ENCODE data around the gene CLPTM1L. TPM values are rescaled to one million over a fixed set of nuclear protein-coding genes. Genes with fewer than 3 reads are reported as not detected.
A peak's percentile ranks its signal among the peaks of the same experiment; 100 is the strongest.

CLPTM1L gene
- polyA plus RNA-seq, 1 experiment: 145 TPM

DNA sequence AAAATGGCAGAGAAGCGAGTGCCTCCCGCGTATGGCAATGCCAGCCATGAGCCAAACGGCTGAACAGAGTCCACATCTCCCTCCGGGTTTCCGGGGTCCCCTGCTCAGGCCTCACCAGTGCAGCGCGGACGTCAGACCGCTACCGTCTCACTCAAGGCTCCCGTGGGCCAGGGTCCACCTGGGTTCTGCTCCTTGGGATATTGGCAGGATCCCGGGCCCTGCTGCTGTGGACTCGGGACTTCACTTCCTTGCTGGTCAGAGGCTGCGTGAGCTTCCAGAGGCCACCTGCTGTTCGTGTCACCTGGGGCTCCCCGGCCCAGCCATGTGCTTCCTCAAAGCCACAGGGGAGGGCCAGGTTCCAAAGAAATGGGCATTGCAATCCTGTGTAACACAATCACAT lies 38.4 kb upstream of the CLPTM1L start:
- ChIA-PET POLR2A (no interaction called here), CTCF (no interaction called here)
- H3K36me3 ChIP-seq (ENCODE audit: control insufficient read depth, insufficient read depth, low read length): no peaks in the 10 kb centered on the region
- TF ChIP-seq, protein P1, sequence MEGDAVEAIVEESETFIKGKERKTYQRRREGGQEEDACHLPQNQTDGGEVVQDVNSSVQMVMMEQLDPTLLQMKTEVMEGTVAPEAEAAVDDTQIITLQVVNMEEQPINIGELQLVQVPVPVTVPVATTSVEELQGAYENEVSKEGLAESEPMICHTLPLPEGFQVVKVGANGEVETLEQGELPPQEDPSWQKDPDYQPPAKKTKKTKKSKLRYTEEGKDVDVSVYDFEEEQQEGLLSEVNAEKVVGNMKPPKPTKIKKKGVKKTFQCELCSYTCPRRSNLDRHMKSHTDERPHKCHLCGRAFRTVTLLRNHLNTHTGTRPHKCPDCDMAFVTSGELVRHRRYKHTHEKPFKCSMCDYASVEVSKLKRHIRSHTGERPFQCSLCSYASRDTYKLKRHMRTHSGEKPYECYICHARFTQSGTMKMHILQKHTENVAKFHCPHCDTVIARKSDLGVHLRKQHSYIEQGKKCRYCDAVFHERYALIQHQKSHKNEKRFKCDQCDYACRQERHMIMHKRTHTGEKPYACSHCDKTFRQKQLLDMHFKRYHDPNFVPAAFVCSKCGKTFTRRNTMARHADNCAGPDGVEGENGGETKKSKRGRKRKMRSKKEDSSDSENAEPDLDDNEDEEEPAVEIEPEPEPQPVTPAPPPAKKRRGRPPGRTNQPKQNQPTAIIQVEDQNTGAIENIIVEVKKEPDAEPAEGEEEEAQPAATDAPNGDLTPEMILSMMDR (IDR thresholded peaks at IDR 0.05; ENCODE audit: insufficient read depth, low read depth, low read length): no peak
- H3K4me3 ChIP-seq (ENCODE audit: low read depth, low read length): no peak overlapping the region
- H3K27me3 ChIP-seq (ENCODE audit: control insufficient read depth, insufficient read depth, low read length): peaks cover 15% of the 10 kb centered on the region
- DNase-seq (ENCODE audit: low read depth): no peak

- CTCF ChIA-PET: no interaction called here
- DNase-seq (ENCODE audit: low read depth): no peak
- POLR2A ChIA-PET: no interaction called here
Measured at GRCh38 chr5:1382248-1382700, 37.4 kb upstream of the CLPTM1L start.

GRCh38 chr5:1381370-1382247 lies 36.7 kb upstream of the CLPTM1L start:
- Histone ChIP-seq H3K36me3 (ENCODE audit: control insufficient read depth, insufficient read depth, low read length) (no peaks in the 10 kb centered on the region), H3K4me3 (ENCODE audit: low read depth, low read length) (no peak overlapping the region), H3K27me3 (ENCODE audit: control insufficient read depth, insufficient read depth, low read length) (peaks cover 5% of the 10 kb centered on the region)
- DNase-seq (ENCODE audit: low read depth): no peak
- POLR2A ChIA-PET: no interaction called here
- CTCF ChIA-PET: interaction anchor here (1.1 to 4.1 kb wide), 2 partner anchors 262 to 272 kb away, joined by 3 to 32 read pairs; no protein-coding TSS in a partner anchor
- TF ChIP-seq, protein P1 (IDR thresholded peaks at IDR 0.05; ENCODE audit: insufficient read depth, low read depth, low read length): no peak

More at GRCh38 chr5:1382248-1382700, 37.4 kb upstream of the CLPTM1L start:
- Histone ChIP-seq H3K36me3 (ENCODE audit: control insufficient read depth, insufficient read depth, low read length) (no peaks in the 10 kb centered on the region), H3K4me3 (ENCODE audit: low read depth, low read length) (no peak overlapping the region), H3K27me3 (ENCODE audit: control insufficient read depth, insufficient read depth, low read length) (peaks cover 10% of the 10 kb centered on the region)
- TF ChIP-seq, protein P1 (IDR thresholded peaks at IDR 0.05; ENCODE audit: insufficient read depth, low read depth, low read length): no peak

GRCh38 chr5:1380910-1381309 lies 36.0 kb upstream of the CLPTM1L start:
- CTCF ChIA-PET: interaction anchor here (1.1 to 4.1 kb wide), 5 partner anchors 10 to 272 kb away, joined by 3 to 32 read pairs (median 8); no protein-coding TSS in a partner anchor
- no peak for DNase-seq (ENCODE audit: low read depth)
- Histone ChIP-seq H3K27me3 (ENCODE audit: control insufficient read depth, insufficient read depth, low read length) (peaks cover 2% of the 10 kb centered on the region), H3K36me3 (ENCODE audit: control insufficient read depth, insufficient read depth, low read length) (no peaks in the 10 kb centered on the region), H3K4me3 (ENCODE audit: low read depth, low read length) (no peak overlapping the region)
- TF ChIP-seq, protein P1 (IDR thresholded peaks at IDR 0.05; ENCODE audit: insufficient read depth, low read depth, low read length): no peak
- POLR2A ChIA-PET: no interaction called here

GRCh38 chr5:1380011-1380817 lies 35.3 kb upstream of the CLPTM1L start:
- DNase-seq (ENCODE audit: low read depth): no peak
- Histone ChIP-seq H3K4me3 (ENCODE audit: low read depth, low read length) (no peak overlapping the region), H3K27me3 (ENCODE audit: control insufficient read depth, insufficient read depth, low read length) (peaks cover 5% of the 10 kb centered on the region), H3K36me3 (ENCODE audit: control insufficient read depth, insufficient read depth, low read length) (no peaks in the 10 kb centered on the region)
- TF ChIP-seq, protein P1 (IDR thresholded peaks at IDR 0.05; ENCODE audit: insufficient read depth, low read depth, low read length): peak; percentile 49
- ChIA-PET CTCF (interaction anchor here (0.7 to 4.1 kb wide), 10 partner anchors 9 to 445 kb away, joined by 3 to 32 read pairs (median 4); no protein-coding TSS in a partner anchor), POLR2A (no interaction called here)
